HG02852 (cell line): ENCODE results near the gene TSEN15.
"Not testable (repeated sequence)": the region's sequence is repeated elsewhere in the genome, so short reads cannot be mapped to it uniquely, and the experiment has no call there.

Source experiments
- ATAC-seq: cut with Tn5 transposase; IDR thresholded peaks from one replicate; pipeline ENCODE4 v1.9.1; 2021; ENCODE audit warnings: mild to moderate bottlenecking, moderate library complexity; ENCODE audit not compliant: unreplicated experiment

The TSEN15 gene

DNA sequence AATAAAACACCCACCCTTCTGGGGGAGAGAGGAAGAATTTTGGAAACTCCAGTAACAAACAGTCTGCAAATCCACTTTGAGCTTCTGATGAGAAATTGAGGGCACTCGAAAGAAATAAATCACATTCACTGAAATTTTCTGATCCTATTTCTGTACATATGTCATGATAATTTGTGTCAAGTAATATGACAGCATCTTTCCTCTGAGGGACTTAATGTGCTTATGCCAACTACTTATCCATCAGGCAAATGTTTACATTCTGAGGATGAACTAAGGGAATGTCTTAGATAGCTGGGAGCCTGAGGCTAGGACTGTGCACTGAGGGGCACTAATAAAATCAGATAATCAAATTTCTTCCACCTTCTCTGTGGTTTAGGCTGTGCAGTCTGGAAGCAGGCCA, 44.5 kb downstream of the TSEN15 start:
- ATAC-seq, result no peak

DNA sequence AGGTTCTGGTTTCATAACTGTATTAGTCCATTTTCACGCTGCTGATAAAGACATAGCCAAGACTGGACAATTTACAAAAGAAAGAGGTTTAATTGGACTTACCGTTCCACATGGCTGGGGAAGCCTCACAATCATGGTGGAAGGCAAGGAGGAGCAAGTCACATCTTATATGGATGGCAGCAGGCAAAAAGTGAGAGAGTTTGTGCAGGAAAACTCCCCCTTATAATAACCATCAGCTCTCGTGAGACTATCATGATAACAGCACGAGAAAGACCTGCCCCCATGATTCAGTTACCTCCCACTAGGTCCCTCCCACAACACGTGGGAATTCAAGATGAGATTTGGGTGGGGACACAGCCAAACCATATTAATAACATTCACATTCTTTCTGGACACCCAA, 45.0 kb downstream of the TSEN15 start:
- not testable (repeated sequence) for ATAC-seq

DNA sequence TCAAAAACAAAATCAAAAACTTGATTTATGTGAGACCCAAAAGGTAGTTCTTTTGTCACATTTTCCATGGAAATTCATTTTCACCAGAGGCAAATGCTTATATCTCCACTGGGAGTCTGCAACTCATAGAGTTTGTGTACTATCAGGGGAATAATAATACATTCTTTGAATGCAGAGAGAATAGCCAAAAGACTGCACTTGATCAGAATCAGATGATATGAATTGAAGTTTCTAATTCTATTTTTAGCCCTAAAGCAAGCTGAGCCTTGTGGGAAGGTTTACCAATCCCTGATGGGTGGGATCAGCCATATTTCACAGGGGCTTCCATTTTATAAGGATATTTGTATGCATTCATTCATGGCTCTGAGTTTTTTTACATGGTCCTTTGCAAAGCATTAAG, 49.6 kb downstream of the TSEN15 start:
- no peak for ATAC-seq

DNA sequence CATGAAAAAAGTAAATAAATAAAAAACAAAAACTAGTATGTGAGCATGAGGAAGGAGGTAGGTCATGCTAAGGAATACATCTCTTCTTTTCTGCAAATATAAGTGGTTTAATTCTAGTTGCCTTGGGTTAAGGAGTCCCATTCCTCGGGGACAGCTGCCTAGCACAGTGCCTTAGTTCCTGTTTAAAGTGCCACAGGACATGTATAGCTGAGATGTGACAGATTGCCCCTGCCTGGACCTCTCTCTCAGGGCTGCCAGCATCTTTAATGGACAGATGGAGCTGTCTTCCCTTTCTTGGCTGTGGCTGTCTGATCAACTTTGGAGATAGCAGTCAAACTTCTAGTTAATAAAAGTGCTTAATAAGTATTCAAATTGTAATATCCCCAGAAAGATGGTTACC, 50.0 kb downstream of the TSEN15 start:
- no peak for ATAC-seq

DNA sequence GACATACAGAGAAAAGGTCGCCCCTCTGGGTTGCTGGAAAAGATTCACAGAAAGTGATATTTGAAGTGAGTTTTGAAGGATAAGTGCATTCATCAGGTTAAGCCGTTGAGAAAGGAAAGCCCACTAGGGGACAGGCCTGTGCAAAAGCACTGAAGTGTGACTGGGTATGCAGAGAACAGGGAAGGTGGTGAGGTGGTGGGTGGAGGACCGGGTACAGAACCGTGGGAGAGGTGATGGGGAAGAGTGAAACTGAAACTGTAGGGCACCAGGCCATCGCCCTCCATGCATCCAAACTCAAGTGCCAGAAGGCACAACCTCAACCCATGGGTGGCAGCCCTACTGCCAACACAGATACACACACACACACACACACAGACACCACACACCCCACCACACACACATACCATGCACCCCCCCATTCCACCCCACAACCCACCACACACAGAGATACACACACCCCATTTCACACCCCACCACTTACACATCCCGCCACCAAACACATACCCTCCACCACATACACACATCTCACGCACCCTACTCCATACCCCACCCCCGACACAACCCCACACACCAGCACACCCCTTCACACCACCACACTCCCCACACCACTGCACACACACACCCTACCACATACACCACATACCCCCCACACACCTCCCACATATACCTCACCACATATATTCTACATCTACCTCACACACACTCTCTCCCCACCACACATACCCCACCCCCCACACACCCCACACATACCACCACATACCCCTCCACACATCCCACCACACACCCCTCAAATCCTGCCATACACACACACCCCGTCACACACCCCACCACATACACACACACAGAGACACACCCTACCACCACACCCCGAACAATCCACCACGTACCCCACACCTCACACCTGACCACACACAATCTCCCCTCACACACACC, 59.0 kb downstream of the TSEN15 start:
- no peak for ATAC-seq

DNA sequence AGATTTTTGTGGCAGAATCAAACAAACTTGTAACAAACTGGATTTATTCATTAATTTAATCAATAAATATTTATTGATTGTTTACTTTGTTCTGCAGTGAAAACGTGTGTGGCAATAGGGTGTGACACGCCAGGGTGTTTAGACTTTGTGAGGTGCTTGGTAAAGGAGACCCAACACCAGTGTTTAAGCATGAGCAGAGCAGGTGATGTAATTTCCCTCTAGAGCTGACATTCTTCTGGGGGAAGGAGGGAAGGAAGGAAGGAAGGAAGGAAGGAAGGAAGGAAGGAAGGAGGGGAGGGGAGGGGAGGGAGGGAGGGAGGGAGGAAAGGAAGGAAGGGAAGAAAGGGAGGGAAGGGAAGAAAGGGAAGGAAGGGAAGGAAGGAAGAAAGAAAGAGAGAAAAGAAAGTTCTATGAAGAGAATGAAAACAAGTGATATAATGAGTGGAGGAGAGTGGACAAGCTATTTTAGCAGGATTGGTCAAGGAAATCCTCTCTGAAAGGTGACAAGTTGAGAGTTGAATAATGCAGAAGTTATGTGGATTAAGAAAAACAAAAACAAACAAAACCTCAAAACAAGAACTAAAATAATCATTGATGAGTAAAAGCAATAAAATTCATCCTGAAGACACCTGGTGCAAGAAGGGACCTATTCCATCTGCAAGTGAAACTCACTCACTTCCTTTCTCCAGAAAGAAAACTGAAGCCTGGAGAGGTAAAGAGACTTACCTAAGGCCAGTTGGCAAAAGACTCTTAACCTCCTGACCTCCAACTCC, 60.8 kb downstream of the TSEN15 start:
- ATAC-seq, result no peak

DNA sequence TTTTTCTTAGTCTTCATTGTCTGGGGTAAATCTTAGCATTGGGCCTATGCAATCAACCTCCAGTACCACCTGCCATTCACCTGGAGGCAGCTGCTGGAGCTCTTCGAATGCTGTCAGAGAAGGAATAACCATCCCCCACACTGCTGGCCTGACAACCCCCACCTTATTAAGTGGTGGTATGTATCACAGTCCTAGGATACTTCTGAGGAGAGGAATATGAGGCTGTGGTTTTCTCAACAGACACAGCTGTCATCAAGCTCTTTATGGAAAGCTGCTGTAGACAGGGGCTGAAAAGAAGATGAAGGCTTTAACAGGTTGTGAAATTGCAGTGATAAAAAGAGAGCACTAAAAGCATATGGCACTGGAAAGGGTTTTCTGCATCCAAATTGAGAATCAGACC, 61.7 kb downstream of the TSEN15 start:
- no peak for ATAC-seq

DNA sequence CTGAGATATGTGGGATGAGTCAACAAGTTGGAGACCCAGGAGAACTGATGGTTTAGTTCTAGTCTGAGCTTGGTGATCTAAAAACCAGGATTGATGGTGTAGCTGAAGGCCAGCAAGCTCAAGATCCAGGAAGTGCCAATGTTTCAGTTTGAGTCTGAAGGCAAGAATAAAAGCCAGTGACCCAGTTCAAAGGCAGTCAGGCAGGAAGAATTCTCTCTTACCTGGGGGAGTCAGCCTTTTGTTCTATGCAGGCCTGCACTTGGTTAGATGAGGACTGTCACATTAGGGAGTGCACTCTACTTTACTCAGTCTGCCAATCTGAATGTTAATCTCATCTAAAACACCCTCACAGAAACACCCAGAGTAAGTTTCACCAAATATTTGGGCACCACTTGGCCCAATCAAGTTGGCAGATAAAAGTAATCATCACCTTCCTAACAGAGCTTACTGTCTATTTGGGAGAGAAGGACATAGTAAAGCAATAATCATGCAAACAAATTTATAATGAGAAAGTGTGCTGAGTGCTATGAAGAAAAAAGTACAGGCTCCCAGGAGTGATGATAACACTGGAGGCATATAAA, 63.4 kb downstream of the TSEN15 start:
- ATAC-seq, result no peak

DNA sequence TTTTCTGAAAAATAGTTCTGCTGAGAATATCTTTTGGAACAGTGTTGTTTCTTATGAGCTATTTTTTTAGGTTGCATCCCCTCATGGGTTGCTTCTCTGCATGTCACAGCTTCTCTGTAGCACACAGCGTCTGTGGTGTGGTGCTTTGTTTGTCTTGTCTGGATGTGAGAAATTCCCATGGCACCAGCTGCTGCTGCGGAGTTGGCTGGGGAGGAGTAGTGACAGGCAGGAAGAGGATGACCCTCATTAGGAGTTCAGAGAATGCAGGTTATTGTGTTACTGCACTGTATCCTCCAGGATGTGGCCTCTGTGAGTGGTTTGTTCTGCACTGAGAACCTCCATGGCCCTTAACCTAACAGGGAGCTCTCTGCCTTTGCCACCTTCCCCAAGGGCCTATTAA, 64.8 kb downstream of the TSEN15 start:
- ATAC-seq, result no peak

DNA sequence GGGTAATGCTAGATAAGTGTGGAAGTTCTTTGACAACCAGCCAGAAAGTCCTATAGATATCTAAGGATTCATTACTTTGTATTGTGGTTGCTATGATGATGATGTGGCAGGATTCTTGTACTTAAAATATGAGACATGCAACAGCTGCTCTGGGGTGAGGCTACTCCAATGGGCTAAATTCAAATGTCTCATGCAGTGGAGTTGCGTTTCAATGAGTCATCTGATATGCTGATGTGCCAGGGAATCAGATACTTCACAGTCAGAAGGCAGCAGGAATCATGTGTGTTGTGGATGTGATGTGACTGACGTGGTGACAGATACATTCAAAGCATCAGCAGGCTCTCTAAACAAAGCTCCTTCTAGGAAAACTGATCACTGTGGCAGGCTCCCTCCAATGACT, 66.5 kb downstream of the TSEN15 start:
- no peak for ATAC-seq
